ENCODE results near the gene UPP2. TPM values are rescaled to one million over a fixed set of nuclear protein-coding genes. Genes with fewer than 3 reads are reported as not detected.

UPP2 gene
- total and polyA plus RNA-seq, 2 experiments from 2014 or later, result not detected

- TF ChIP-seq EZH2phosphoT487 (IDR thresholded peaks at IDR 0.05; ENCODE audit: insufficient read depth, low read depth) (no peak), EZH2 (IDR thresholded peaks at IDR 0.05; ENCODE audit: insufficient read depth, poor library complexity, severe bottlenecking) (no peak)
- H4K20me1 ChIP-seq (ENCODE audit: insufficient read depth), result no peaks in the 10 kb centered on the region
- H3K79me2 ChIP-seq (ENCODE audit: insufficient read depth), result no peaks in the 10 kb centered on the region
- no peak overlapping the region for H3K27ac ChIP-seq
- H3K27me3 ChIP-seq (replicated peaks; ENCODE audit: insufficient read depth), result no peaks in the 10 kb centered on the region
- no peak overlapping the region for H2AFZ ChIP-seq
- H3K4me2 ChIP-seq (ENCODE audit: unreplicated experiment), result no peak overlapping the region
- no peaks in the 10 kb centered on the region for H3K9me3 ChIP-seq (ENCODE audit: low read depth)
- DNase-seq, result no peak
- no peaks in the 10 kb centered on the region for H3K4me1 ChIP-seq (ENCODE audit: insufficient read depth)
- H3K36me3 ChIP-seq (ENCODE audit: low read depth), result no peaks in the 10 kb centered on the region
- no peaks in the 10 kb centered on the region for H3F3A ChIP-seq (ENCODE audit: insufficient read depth)
- H3K9ac ChIP-seq, result no peak overlapping the region
- no peaks in the 10 kb centered on the region for H3K9me2 ChIP-seq (ENCODE audit: insufficient read depth)
- WGBS, 2 experiments (ENCODE audit: low coverage in 1 of 2, low lambda C conversion rate in 2 of 2, missing lambda C conversion rate in 2 of 2), result 26 to 28% methylated on average over 3 of the region's 3 CpGs
- H3K4me3 ChIP-seq, result no peak overlapping the region
- in situ Hi-C loops (cut with MboI), result loop anchor here (25.0 kb wide), 1 partner anchor 553 kb away; no protein-coding TSS in a partner anchor
Observed at GRCh38 chr2:158184556-158185343, 83.1 kb downstream of the UPP2 start.

Other genes starting within 250 kb of the UPP2 start
- gene ACVR1, start 225.5 kb upstream of the UPP2 start, total RNA-seq (2014; rRNA removed; shearing (Covaris generic)), result 21.2 and 31.3 TPM in 2 replicates
- 16.2 and 17.1 TPM in 2 replicates for gene ACVR1, start 225.5 kb upstream of the UPP2 start, polyA plus RNA-seq (2016; fragmentation: Nextera tagmentation; extraction: Ambion mirVana)